Uterus (tissue), 2 donors: ENCODE data around the gene DOCK1.

Experiments used
- CTCF ChIP-seq, 4 experiments: fragments of 200-600 bp in 2 of 4; fragments of 450-650 bp in 2 of 4; sonication (generic) in 2 of 4; IDR thresholded peaks; one replicate each; pipeline ENCODE4 v1.5.1; 2016 to 2019; ENCODE audit warnings: antibody characterized with exemption in 4 of 4, mild to moderate bottlenecking in 2 of 4, moderate library complexity in 1 of 4
- POLR2A ChIP-seq, 2 donors: fragments of 450-650 bp; IDR thresholded peaks; one replicate each; pipeline ENCODE4 v1.6.1; 2016; ENCODE audit warnings: antibody characterized with exemption in 2 of 2, mild to moderate bottlenecking in 1 of 2, moderate library complexity in 1 of 2

GRCh38 chr10:127081851-127082345 is 176.7 kb downstream of the DOCK1 start:
- TF ChIP-seq POLR2A (IDR thresholded peaks at IDR 0.05) (no peak), CTCF (IDR thresholded peaks at IDR 0.05) (no peak)
